RCC 7860 (cell line): Measurements from ENCODE around the gene STATH.
"Not testable (repeated sequence)": the region's sequence is repeated elsewhere in the genome, so short reads cannot be mapped to it uniquely, and the experiment has no call there.

Experiments
- DNase-seq: peaks from one replicate; pipeline ENCODE4 v3.0.0-alpha.2; 2015; ENCODE audit warnings: low spot score
- FAIRE-seq: peaks from 2 replicates; lab custom pipeline; 2012; peaks lifted over from hg19 to GRCh38; lab: Jason Lieb, UNC

The STATH gene, protein sequence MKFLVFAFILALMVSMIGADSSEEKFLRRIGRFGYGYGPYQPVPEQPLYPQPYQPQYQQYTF

DNA sequence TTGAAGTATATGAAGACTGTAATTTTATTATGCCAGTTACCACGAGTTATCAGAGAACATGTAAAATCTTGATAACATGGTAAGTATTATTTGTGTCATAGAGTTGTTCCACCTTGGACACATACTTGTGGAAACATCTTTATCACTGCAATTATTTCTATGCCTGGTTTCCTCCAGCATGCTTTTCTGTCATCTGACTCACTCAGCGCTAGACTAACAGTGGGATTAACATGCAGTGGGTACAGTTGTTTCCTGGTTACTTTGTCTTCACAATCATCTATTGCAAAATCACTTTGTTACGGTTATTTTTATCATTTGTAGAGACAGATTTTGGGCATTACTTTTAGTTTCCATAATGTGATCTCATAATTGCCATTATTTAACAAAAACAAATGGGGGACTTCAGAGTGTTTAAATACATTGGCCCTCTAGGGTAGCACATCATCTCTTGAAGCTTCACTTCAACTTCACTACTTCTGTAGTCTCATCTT, at the start of gene STATH:
Gene STATH, plus strand, starts transcription at position 441 of the 491 bp plus-strand sequence. CDS start 2,472 bp downstream, outside the sequence.
- FAIRE-seq: no peak
- DNase-seq: no peak

DNA sequence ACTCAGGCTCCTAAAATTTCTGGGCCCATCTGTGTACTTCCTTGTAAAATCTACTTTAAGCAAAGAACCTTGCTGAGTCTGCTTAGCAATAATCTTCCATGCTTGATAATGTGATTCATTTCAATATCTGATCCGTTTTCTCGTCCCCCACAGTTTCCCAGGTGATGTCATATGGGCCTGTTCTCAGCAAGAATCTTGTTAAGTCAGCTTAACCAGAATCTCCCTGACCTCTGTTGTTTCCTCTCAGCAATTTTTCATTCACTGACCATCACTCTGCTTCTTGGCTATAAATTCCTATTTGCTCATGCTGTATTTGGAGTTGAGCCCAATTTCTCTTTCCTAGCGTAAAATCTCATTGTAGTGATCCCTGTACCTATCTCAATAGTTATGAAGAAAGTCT, 44.2 kb upstream of the STATH start:
- FAIRE-seq (no peak), DNase-seq (no peak)

DNA sequence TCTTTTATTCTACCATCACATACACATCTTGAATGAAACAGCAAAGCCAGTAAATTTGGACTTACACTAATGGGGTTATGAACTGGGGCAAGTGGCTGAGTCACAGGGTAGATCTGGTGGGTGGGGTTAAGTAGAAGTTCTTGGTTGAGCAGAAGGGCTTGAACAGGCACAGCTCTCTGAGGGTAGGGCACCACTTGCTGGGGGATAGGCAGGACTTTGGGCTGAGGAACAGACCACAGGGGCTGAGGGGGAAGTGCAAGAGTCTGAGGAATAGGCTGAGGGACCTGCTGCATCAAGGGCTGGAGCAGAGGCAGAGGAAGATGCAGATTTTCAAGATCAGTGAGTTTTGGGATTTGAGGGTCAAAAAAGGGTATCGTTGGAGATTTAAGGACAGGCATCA, 38.6 kb upstream of the STATH start:
- FAIRE-seq: no peak
- no peak for DNase-seq

DNA sequence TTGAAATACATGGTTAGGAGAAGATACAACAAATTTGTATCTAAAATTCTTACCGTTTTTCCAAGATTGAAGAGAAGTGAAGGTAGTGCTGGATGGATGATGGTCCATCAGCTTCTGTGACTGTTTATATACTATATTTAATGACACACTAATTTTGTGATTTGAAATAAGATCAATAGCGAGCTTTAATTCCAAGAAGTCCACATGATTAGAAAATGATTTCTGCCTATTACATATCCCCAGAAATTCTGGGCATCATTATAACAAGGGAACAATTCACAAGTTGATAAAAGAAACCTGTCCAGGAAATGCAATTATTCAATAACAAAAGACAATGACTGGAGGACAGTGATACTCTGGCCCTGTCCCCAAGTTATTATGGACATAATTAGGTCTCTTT, 30.1 kb upstream of the STATH start, which contains the start of gene CSN2:
Gene CSN2, minus strand, starts transcription at position 101 of the 400 bp plus-strand sequence. CDS start 4,733 bp downstream, outside the sequence.
- no peak for DNase-seq
- no peak for FAIRE-seq

DNA sequence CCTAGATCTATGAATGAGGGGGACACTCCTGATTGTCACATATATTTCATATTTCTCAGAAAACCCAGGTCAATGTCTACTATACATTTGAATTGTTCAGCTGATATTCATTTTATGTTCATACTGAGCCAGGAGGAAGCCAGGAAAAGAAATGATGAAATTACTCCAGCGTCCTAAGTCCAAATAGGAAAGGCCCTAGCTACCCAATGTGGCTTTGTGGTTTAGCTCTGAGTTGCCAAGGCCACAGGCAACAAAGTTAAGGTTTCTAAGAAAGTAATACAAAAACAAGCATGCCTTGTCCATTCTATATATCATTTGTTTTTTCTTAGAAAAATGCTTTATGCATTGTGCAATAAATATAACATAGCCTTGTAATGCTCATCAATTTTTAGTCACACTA, 25.7 kb upstream of the STATH start:
- no peak for DNase-seq

DNA sequence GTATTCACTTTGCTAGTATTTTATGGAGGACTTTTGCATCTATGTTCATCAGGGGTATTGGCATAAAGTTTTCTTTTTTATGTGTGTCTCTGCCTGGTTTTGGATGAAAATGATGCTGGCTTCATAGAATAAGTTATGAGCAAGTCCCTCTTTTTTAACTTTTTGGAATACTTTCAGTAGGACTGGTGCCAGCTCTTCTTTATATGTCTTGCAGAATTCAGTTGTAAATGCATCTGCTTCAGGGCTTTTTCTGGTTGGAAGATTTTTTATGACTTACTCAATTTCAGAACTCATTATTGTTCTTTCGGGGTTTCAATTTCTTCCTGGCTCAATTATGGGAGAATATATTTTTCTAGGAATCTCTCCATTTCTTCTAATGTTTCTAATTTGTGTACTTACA, 21.1 kb upstream of the STATH start:
- no peak for DNase-seq
- FAIRE-seq: no peak

More for the DNA sequence above, 25.7 kb upstream of the STATH start:
- FAIRE-seq: no peak

DNA sequence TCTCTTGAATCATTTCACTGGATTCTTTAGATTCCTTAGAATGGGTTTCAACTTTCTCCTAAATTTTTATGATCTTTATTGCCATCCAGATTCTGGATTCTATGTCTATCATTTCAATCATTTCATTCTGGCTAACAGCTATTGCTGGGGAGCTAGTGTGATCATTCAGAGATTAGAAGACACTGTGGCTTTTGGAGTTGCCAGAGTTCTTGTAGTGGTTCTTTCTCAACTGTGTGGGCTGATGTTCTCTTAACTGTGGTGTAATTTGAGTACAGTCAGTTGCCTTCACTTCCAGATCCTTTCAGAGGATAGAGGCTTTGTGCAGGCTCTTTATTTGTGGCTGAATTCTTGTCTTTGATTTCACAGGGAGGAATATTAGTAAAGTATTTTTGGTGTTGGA, 18.2 kb upstream of the STATH start:
- no peak for FAIRE-seq
- no peak for DNase-seq

DNA sequence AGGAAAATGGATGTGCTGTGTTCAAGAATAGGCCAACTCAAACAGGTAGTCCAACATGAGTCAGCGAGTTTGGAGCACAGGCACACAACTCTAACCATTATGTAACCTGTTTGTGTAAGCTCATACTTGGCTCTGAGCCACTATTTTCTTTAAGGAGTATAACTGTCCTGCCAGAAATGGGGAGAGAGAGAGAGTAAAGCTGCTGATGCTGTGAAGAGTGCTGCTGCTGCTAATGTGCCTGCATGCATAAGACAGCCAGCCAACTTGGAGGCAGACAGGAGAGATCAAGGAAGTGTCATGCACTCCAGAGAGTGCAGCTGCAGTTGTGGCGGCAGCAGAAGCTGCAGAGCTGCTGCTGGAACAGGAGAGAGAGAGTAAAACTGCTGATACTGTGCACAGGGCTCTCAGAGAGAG, 11.7 kb upstream of the STATH start:
- DNase-seq (no peak), FAIRE-seq (no peak)

DNA sequence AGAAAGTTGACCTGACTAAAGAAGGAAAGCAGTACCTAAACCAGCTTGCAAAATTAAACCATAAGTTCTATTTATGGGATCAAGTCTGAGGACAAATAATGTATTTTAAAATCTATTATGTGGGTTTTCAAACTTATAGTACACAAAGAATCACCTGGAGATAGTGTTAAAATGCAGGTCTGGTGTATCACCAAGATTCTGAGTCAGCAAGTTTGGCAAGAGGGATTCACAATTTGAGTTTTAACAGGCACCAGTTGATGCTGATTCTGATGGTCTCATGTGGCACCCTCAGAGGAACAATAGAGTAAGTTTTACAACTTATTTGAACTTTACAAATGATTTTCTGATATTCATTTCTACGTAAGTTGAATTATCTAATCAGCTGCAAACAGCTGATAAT, 9.1 kb upstream of the STATH start:
- no peak for DNase-seq
- no peak for FAIRE-seq

DNA sequence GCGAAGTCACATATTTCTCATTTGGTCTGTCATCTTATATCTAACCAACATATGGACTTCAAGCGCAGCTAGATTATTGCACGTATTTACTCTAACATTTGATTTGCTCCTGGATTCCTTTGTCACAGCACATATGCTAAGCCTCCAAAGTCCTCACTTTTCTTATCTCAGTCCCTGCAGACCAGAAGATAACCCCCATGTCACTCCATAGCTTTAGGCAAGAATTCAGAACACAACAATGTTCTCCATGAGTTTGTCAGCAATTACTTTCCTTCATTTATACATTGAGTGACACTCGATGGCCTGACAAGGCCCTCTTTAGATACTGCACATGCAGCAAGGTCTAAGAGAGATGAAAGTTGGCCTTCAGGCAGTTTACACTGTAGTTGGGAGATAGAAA, 4.8 kb upstream of the STATH start:
- DNase-seq (no peak), FAIRE-seq (no peak)

DNA sequence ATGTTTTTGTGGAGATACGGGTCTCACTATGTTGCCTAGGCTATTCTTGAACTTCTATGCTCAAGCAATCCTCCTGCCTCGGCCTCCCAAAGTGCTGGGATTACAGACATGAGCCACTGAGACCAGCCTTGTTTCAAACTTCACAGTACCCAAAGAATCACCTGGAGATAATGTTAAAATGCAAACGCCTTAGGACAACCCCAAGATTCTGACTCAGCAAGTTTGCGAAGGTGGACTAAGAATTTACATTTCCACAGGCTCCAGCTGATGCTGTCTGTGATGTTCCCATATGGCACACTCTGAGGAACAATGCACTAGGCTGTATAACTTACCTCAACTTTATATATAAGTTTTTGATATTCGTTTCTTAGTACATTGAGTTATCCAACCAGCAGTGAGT, 984 bp upstream of the STATH start:
- no peak for FAIRE-seq
- DNase-seq: no peak

DNA sequence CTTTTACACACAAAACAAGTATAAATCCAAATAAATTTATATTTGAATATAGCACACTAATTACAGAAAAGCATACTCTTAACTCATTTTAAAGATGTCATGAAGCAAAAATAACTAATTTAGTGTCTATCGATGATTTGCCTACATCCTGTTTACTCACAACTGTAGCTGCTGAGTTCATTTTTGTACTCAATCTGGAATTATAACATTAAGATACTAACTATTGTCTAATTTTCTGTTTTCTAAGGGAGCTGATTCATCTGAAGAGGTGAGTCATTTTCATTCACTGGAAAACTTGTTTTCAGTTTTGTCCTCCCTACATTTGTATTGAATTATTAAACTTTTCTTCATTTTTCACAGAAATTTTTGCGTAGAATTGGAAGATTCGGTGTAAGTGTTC, 3.7 kb downstream of the STATH start:
- FAIRE-seq (no peak), DNase-seq (no peak)

DNA sequence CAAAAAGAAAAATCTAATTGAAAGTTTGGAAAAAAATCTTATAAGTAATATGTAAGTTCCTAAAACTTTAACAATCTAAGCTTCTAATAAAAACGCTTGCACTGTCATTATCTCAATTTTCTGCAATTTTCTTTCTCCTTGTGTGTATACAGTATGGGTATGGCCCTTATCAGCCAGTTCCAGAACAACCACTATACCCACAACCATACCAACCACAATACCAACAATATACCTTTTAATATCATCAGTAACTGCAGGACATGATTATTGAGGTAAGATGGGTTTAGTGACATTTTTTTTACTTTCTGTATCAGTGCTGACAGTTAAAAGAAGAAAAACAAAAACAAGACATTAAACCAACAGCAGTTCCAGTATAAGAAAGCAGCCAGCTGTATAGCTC, 4.9 kb downstream of the STATH start:
- FAIRE-seq (no peak), DNase-seq (no peak)

DNA sequence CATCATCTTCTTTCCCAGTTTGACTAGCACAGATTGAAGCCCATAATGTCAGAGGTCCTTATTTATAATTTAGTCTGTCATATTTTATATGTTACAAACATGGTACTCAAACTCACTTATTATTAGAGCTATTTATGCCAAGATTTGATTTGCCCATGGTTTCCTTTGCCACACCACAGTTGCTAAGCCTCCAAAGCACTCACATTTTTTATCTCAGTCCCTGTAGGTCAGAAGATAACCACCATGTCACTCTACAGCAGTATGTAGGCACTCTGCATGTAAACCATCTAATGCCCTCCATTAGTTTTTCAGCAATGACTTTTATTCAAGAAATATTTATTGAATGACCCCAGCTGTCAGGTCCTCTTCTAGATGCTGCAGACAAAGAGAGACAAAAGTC, 6.7 kb downstream of the STATH start:
- FAIRE-seq (no peak), DNase-seq (no peak)

DNA sequence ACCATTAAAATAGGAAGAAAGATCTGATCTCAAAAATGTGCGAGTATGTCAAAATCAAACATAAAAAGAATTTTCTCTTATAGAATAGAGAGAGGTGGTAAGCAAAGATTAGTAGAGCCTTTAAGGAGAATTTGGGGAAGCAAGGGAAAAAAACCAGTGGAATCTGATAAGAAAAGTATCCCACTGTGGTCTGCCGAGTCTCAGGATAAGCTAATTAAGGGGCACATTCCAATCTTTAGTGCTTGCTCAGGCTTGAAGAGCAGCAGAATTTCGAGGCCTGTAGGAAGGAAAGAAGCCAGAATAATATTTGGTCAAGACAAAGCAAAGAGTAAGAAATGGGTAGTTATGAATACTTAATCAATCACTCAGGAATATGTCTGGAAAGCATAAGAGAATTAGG, 13.0 kb downstream of the STATH start:
- FAIRE-seq (no peak), DNase-seq (no peak)

DNA sequence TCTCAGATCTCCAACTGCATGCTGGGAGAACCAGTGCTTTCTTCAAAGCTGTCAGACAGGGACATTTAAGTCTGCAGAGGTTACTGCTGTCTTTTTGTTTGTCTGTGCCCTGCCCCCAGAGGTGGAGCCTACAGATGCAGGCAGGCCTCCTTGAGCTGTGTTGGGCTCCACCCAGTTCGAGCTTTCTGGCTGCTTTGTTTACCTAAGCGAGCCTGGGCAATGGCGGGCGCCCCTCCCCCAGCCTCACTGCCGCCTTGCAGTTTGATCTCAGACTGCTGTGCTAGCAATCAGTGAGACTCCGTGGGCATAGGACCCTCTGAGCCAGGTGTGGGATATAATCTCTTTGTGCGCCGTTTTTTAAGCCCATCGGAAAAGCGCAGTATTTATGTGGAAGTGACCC, 23.2 kb downstream of the STATH start:
- not testable (repeated sequence) for DNase-seq, FAIRE-seq

DNA sequence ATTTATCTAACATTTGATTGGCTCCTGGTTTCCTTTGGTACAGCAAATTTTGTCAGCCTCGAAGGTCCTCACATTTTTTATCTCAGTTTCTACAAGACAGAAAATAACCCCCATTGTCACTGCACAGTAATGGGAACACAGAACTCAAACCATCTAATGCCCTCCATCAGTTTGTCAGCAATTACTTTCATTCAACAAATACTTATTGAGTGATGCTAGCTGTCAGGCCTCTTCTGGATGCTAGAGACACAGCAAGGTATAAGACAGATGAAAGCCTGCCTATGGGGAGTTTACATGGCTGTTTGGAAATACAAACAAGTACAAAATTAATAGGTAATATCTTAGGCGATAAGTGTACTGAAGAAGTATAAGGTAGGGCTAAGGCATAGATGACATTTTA, 27.5 kb downstream of the STATH start:
- FAIRE-seq (no peak), DNase-seq (no peak)

DNA sequence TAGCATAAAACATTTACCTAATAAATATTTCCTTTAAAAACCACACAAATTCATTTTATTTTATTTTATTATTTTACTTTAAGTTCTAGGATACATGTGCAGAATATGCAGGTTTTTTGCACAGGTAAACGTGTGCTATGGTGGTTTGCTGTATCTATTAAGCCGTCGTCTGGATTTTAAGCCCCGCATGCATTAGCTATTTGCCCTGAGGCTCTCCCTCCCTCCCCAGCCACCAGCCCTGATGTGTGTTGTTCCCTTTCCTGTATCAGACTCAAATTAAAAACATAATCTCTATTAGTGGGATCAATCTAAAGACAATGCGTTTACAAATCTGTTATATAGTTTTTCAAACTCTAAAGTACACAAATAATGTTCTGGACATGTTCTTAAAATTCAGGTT, 31.2 kb downstream of the STATH start:
- no peak for FAIRE-seq
- no peak for DNase-seq

DNA sequence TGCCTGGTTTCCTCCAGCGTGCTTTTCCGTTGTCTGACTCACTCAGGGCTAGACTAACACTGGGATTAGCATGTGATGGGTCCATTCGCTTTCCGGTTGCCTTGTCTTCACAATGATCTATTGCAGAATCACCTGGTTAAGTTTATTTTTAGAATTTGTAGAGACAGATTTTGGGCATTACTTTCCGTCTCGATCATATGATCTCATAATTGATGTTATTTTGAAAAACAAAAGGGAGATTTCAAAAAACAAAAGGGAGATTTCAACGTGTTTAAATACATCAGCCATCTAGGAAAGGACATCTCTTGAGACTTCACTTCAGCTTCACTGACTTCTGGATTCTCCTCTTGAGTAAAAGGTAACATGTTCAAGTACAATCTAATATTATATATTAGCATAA, 32.4 kb downstream of the STATH start, which contains the start of gene HTN3:
Gene HTN3, plus strand, starts transcription at position 301 of the 400 bp plus-strand sequence. CDS start 2,282 bp downstream, outside the sequence.
- not testable (repeated sequence) for FAIRE-seq, DNase-seq

DNA sequence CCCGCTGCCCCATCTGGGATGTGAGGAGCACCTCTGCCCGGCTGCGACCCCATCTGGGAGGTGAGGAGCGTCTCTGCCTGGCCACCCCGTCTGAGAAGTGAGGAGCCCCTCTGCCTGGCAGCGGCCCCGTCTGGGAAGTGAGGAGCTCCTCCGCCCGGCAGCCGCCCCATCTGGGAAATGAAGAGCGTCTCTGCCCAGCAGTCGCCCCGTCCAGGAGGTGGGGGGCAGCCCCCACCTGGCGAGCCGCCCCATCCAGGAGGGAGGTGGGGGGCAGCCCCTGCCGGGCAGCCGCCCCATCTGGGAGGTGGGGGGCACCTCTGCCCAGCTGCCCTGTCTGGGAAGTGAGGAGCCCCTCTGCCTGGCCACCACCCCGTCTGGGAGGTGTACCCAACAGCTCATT, 41.8 kb downstream of the STATH start:
- FAIRE-seq, DNase-seq: not testable (repeated sequence)

DNA sequence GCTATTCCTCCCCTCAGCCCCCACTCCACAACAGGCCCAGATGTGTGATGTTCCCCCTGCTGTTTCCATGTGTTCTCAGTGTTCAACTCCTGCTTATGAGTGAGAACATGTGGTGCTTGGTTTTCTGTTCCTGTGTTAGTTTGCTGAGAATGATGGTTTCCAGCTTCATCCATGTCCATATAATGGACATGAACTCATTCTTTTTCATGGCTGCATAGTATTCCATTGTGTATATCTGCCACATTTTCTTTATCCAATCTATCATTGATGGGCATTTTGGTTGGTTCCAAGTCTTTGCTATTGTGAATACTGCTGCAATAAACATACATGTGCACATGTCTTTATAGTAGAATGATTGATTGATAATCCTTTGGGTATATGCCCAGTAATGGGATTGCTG, 44.2 kb downstream of the STATH start:
- not testable (repeated sequence) for FAIRE-seq, DNase-seq

DNA sequence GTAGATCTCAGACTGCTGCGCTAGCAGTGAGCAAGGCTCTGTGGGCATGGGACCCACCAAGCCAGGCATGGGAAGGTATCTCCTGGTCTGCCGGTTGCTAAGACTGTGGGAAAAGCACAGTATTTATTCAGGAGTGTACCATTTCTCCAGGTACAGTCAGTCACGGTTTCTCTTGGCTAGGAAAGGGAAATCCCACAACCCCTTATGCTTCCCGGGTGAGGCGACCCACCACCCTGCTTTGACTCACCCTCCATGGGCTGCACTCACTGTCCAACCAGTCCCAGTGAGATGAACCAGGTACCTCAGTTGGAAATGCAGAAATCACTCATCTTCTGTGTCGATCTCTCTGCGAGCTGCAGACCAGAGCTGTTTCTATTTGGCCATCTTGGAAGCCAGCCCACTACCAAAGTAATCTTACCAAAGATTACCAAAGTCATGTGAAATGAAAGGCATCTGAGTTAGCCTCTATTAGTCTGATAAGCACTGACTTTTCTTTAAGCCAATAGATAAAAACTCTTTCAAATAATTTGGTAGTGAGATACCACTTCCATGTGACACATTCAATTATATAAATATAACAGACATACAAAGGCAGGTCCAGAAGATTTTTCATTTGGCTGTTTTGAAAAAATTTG, 46.0 kb downstream of the STATH start:
- DNase-seq (no peak), FAIRE-seq (no peak)

DNA sequence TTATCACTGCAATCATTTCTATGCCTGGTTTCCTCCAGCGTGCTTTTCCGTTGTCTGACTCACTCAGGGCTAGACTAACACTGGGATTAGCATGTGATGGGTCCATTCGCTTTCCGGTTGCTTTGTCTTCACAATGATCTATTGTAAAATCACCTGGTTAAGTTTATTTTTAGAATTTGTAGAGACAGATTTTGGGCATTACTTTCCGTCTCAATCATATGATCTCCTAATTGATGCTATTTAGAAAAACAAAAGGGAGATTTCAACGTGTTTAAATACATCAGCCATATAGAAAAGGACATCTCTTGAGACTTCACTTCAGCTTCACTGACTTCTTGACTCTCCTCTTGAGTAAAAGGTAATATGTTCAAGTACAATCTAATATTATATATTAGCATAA, 54.4 kb downstream of the STATH start, which contains the start of gene HTN1:
Gene HTN1, plus strand, starts transcription at position 301 of the 400 bp plus-strand sequence. CDS start 2,639 bp downstream, outside the sequence.
- FAIRE-seq, DNase-seq: not testable (repeated sequence)
